Naive thymus-derived CD8-positive, alpha-beta T cell (primary cell): Measurements from ENCODE around the gene TRIM41. TPM values are rescaled to one million over a fixed set of nuclear protein-coding genes. Genes with fewer than 3 reads are reported as not detected.
A peak's percentile ranks its signal among the peaks of the same experiment; 100 is the strongest.

Experiments used
- ATAC-seq, 2 donors: fragments of 150-1000 bp; cut with Tn5 transposase in 1 of 2; sonication (Bioruptor Pico), chemical (Tn5 transposase) in 1 of 2; 1 replicate in 1 of 2; 2 replicates in 1 of 2; pipeline ENCODE4 v1.10.0; 2021; ENCODE audit warnings: mild to moderate bottlenecking in 2 of 2, moderate library complexity in 2 of 2
- POLR2A ChIA-PET: fragments of 350-600 bp; sonication (Branson Sonifier 250); formaldehyde crosslinking; loops from one replicate; lab custom pipeline; 2021; ENCODE audit warnings: antibody characterized with exemption; lab: Charles Lee
- DNase-seq, 10 donors: peaks; one replicate each; pipeline versions ENCODE4 v3.0.0 to v3.0.0-alpha.2; 2020 to 2022
- H3K27ac Mint-ChIP-seq, 10 donors: one replicate each; pipeline ENCODE4 v1.8.0; 2020 to 2022; ENCODE audit warnings: mild to moderate bottlenecking in 10 of 10, mixed read lengths in 10 of 10, moderate library complexity in 4 of 10, inconsistent platforms in 1 of 10
- H3K27me3 Mint-ChIP-seq, 5 donors: one replicate each; pipeline ENCODE4 v1.8.0; 2021 to 2022; ENCODE audit warnings: mixed read lengths in 5 of 5
- H3K36me3 Mint-ChIP-seq, 3 donors: one replicate each; pipeline ENCODE4 v1.8.0; 2020 to 2022; ENCODE audit warnings: mixed read lengths in 3 of 3, mild to moderate bottlenecking in 2 of 3, inconsistent platforms in 1 of 3
- H3K4me1 Mint-ChIP-seq, 4 donors: one replicate each; pipeline ENCODE4 v1.8.0; 2021 to 2022; ENCODE audit warnings: mixed read lengths in 4 of 4
- H3K4me3 Mint-ChIP-seq, 10 donors: one replicate each; pipeline ENCODE4 v1.8.0; 2020 to 2022; ENCODE audit warnings: mild to moderate bottlenecking in 10 of 10, mixed read lengths in 10 of 10, moderate library complexity in 6 of 10, inconsistent platforms in 1 of 10
- H3K9me3 Mint-ChIP-seq, 9 donors: one replicate each; pipeline ENCODE4 v1.8.0; 2020 to 2022; ENCODE audit warnings: mixed read lengths in 9 of 9, mild to moderate bottlenecking in 3 of 9, inconsistent platforms in 1 of 9, moderate library complexity in 1 of 9
- polyA plus RNA-seq, 3 donors: library from polyadenylated mRNA; unstranded; fragments of 300-500 nt; fragmentation: Illumina TruSeq; gene quantifications; one replicate each; pipeline ENCODE4 v1.2.3, GENCODE V29; 2021
- total RNA-seq, 8 experiments: library from RNA in 2 of 8; stranded (reverse) in 2 of 8; gene quantifications; one replicate each; pipeline ENCODE4 v1.2.3 and lab custom pipeline; 2021 to 2026

TRIM41 gene
- total and polyA plus RNA-seq, 5 experiments from 2014 or later = 1.1 to 40.7 (median 2.6) TPM

DNA sequence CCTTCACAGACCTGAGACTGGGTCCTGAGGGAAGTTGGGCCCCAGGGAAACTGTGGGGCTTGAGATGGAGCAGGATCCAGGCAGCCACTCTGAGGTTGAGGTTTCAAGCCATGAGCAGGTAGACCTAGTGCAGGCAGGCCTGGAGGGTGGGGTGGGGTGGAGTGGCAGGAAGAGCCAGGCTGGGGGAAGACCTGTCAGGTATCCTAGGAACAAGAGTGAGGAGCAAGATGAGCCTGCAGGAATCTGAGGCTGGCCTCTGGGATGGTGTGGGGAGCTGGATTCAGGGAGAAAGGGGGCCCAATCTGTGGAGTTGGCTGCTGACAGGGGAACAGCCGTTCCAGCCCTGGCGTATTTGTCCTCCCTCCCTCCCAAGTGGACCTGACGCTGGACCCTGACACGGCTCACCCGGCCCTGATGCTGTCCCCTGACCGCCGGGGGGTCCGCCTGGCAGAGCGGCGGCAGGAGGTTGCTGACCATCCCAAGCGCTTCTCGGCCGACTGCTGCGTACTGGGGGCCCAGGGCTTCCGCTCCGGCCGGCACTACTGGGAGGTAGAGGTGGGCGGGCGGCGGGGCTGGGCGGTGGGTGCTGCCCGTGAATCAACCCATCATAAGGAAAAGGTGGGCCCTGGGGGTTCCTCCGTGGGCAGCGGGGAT lies 10.8 kb downstream of the TRIM41 start:
- DNase-seq (no peak), ATAC-seq (no peak)
- H3K4me1 Mint-ChIP-seq = peaks cover 21 to 45% (median 30%) of the 10 kb centered on the region in 4 donors
- no peaks in the 10 kb centered on the region for H3K27me3 Mint-ChIP-seq
- H3K4me3 Mint-ChIP-seq = no peak overlapping the region
- POLR2A ChIA-PET = interaction anchor here (2.1 to 5.4 kb wide), 2 partner anchors 10 kb away, joined by 9 to 39 read pairs; partner anchors contain the start of genes RACK1 and TRIM41
- peaks cover 4 to 93% (median 23%) of the 10 kb centered on the region in 3 donors for H3K36me3 Mint-ChIP-seq
- H3K9me3 Mint-ChIP-seq = no peaks in the 10 kb centered on the region
- H3K27ac Mint-ChIP-seq = peak overlapping the region in 3 of 10 donors; percentile 22 to 71 (median 31)

DNA sequence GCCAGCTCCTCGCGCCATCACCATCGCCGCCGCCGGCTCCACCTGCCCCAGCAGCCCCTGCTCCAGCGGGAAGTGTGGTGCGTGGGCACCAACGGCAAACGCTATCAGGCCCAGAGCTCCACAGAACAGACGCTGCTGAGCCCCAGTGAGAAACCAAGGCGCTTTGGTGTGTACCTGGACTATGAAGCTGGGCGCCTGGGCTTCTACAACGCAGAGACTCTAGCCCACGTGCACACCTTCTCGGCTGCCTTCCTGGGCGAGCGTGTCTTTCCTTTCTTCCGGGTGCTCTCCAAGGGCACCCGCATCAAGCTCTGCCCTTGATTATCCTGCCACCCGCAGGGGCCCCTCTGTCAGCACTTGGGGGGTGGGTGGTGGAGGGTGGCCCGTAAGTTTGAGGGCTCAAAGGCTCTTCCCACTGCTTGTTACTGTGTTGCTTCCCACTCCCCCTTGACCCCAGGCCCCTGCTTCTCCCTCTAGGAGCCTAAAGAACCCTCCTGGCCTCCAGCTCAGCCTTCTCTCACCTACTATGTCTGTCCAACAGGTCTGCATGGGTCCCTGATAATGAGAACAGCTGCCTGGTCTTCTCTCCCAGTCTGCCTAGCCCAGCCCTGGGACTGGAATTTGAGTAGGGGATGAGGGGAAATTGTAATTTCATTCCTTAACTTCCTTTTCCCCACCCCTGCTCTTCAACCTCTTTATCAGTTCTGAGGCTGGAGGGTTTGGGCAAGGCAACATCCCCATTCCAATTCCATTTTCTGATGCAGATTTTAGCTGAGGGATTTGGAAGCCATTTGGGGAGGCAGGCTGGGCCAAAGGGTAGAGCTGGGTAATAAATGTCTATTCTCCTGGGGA lies 11.6 kb downstream of the TRIM41 start:
- Mint-ChIP-seq H3K4me1 (peaks cover 15 to 44% (median 29%) of the 10 kb centered on the region in 4 donors), H3K4me3 (no peak overlapping the region), H3K27ac (peak overlapping the region in 5 of 10 donors; percentile 57 to 69 (median 59)), H3K27me3 (no peaks in the 10 kb centered on the region), H3K36me3 (peaks cover 8 to 94% (median 28%) of the 10 kb centered on the region in 3 donors), H3K9me3 (no peaks in the 10 kb centered on the region)
- DNase-seq (no peak), ATAC-seq (peak in 1 of 2 donors; percentile 13)
- POLR2A ChIA-PET = interaction anchor here (0.7 to 5.4 kb wide), 4 partner anchors 9 to 26 kb away, joined by 5 to 39 read pairs (median 8); partner anchors contain the start of genes RACK1, TRIM41 and TRIM52

DNA sequence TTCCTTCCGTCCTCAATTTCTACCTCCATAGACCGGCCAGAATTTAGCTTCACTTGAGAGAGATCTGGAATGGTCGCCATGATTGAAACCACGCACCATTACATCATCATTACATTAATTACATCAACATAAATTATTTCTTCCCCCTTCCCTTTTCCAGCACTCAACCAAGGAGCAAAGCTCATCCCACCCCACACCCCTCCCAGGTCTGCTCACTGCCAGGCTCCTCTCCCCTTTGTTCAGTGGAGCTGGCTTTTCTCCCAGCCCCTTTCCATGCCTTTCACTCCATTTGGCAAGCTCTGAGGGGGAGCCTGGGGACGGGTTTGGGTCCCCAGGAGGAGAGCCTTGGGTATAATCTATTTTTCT lies 12.2 kb downstream of the TRIM41 start:
- no peak for ATAC-seq
- POLR2A ChIA-PET = interaction anchor here (0.7 to 5.4 kb wide), 4 partner anchors 8 to 26 kb away, joined by 5 to 39 read pairs (median 8); partner anchors contain the start of genes RACK1, TRIM41 and TRIM52
- H3K4me3 Mint-ChIP-seq = no peak overlapping the region
- H3K27me3 Mint-ChIP-seq = no peaks in the 10 kb centered on the region
- no peaks in the 10 kb centered on the region for H3K9me3 Mint-ChIP-seq
- H3K36me3 Mint-ChIP-seq = peaks cover 8 to 96% (median 28%) of the 10 kb centered on the region in 3 donors
- H3K4me1 Mint-ChIP-seq = peaks cover 13 to 44% (median 24%) of the 10 kb centered on the region in 4 donors
- peak overlapping the region in 7 of 10 donors; percentile 27 to 69 (median 58) for H3K27ac Mint-ChIP-seq
- no peak for DNase-seq

DNA sequence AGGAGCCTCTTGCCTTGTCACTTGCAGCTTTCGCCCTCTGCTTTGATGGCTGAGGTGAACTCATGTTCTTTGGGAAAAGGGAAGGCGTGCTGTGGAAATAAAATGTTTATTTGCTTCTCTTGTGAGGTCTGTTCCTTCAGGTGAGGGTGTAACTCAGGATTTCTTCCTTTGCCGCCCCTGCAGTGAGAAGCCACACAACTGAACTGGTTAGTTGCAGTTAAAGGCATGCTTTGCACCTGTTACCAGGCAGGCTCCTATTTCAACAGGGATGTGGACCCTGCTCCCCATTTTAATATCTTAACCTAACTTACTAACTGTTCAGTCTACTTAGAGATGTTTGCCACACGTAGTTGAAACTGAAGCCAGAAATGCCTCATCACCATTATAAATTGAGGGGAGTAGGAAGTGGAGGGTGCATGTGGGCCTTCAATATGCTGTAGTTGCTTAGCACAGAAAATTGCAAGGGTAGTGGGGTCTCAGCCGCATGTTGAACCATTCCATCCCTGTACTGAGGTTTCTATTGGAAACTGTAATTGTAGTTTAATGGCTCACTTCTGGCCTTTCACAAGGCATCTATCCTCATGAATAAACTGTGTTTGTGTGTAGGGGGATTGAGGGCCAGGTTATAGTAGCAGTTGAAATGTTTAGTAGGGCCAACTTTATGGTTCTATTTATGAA lies 12.7 kb downstream of the TRIM41 start:
- no peak overlapping the region for H3K4me3 Mint-ChIP-seq
- no peak for ATAC-seq
- no peak for DNase-seq

DNA sequence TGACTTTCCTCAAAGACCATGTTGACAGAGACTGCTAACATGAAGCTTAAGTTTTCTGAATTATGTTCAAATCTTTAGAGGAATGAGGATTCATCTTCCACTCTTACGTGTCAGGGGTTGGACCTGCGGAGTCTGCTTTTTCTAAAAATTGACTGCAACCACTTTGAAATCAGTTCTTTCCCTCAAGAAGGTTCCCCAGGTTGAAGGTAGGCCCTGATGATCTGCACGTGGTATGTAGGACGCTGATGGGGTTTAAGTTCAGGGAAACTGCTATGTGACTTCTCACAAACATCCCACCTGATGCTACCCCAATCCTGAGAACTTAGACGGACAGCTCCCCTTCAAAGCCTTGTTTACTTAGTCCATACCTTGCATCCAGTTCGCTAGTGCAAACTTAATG lies 13.4 kb downstream of the TRIM41 start:
- Mint-ChIP-seq H3K9me3 (no peaks in the 10 kb centered on the region), H3K27ac (peak overlapping the region in 2 of 10 donors; percentile 9 to 31), H3K4me3 (no peak overlapping the region), H3K4me1 (peaks cover 10 to 43% (median 28%) of the 10 kb centered on the region in 4 donors), H3K36me3 (peaks cover 8 to 97% (median 28%) of the 10 kb centered on the region in 3 donors), H3K27me3 (no peaks in the 10 kb centered on the region)
- POLR2A ChIA-PET = interaction anchor here (0.8 to 5.4 kb wide), 4 partner anchors 9 to 18 kb away, joined by 3 to 39 read pairs (median 3); partner anchors contain the start of gene TRIM41
- DNase-seq (no peak), ATAC-seq (no peak)

More for the DNA sequence above, 12.7 kb downstream of the TRIM41 start:
- Mint-ChIP-seq H3K9me3 (no peaks in the 10 kb centered on the region), H3K27me3 (no peaks in the 10 kb centered on the region), H3K27ac (peak overlapping the region in 5 of 10 donors; percentile 3 to 59 (median 57)), H3K4me1 (peaks cover 10 to 41% (median 22%) of the 10 kb centered on the region in 4 donors), H3K36me3 (peaks cover 8 to 97% (median 28%) of the 10 kb centered on the region in 3 donors)
- POLR2A ChIA-PET = interaction anchor here (0.7 to 5.4 kb wide), 6 partner anchors 8 to 25 kb away, joined by 3 to 39 read pairs (median 6); partner anchors contain the start of genes RACK1, TRIM41 and TRIM52

- peaks cover 13 to 46% (median 33%) of the 10 kb centered on the region in 4 donors for H3K4me1 Mint-ChIP-seq
- ATAC-seq = no peak
- H3K4me3 Mint-ChIP-seq = no peak overlapping the region
- H3K9me3 Mint-ChIP-seq = no peaks in the 10 kb centered on the region
- H3K36me3 Mint-ChIP-seq = peaks cover 6 to 97% (median 26%) of the 10 kb centered on the region in 3 donors
- peak overlapping the region in 3 of 10 donors; percentile 31 to 69 (median 36) for H3K27ac Mint-ChIP-seq
- POLR2A ChIA-PET = interaction anchor here (0.8 to 15.4 kb wide), 5 partner anchors 9 to 17 kb away, joined by 3 to 250 read pairs (median 3); partner anchors contain the start of gene TRIM41
- no peaks in the 10 kb centered on the region for H3K27me3 Mint-ChIP-seq
- DNase-seq = no peak
These were observed 14.0 kb downstream of the TRIM41 start for GRCh38 chr5:181236954-181237641.

DNA sequence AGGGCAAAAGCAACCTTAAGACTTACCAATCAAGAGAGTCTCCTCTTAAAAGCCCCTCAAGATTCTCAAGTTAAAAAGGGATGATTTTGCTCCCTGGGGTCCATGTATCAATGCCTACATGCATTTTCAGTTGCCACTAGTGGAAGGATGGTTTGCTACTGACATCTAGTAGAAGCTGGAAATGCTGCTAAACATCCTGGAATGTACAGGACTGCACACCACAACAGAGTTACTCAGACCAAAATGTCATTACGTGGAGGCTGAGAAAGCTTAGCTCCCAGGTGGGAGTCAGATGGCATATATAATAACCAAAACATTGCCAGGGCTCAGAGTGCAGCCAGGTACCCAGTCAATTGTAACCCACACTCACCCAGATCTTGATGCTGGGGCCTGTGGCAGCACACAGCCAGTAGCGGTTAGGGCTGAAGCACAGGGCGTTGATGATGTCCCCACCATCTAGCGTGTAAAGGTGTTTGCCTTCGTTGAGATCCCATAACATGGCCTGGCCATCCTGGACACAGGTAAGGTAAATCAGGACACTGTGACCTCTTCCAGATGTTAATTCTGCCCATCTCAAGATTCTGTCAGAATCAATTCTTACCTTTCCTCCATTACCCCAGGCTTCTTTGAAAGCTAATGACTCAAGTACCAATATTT lies 14.8 kb downstream of the TRIM41 start:
- Mint-ChIP-seq H3K27me3 (no peaks in the 10 kb centered on the region), H3K4me3 (no peak overlapping the region), H3K36me3 (peaks cover 7 to 97% (median 26%) of the 10 kb centered on the region in 3 donors), H3K4me1 (peaks cover 17 to 52% (median 39%) of the 10 kb centered on the region in 4 donors), H3K9me3 (no peaks in the 10 kb centered on the region), H3K27ac (peak overlapping the region in 7 of 10 donors; percentile 6 to 69 (median 52))
- ATAC-seq = no peak
- POLR2A ChIA-PET = interaction anchor here (15.2 to 15.4 kb wide), 2 partner anchors 14 to 21 kb away, joined by 250 to 284 read pairs; partner anchors contain the start of genes TRIM41 and TRIM52
- no peak for DNase-seq

GRCh38 chr5:181239062-181239663 lies 16.1 kb downstream of the TRIM41 start:
- H3K9me3 Mint-ChIP-seq = no peaks in the 10 kb centered on the region
- peaks cover 10 to 89% (median 29%) of the 10 kb centered on the region in 3 donors for H3K36me3 Mint-ChIP-seq
- ATAC-seq (no peak), DNase-seq (no peak)
- peaks cover 22 to 54% (median 48%) of the 10 kb centered on the region in 4 donors for H3K4me1 Mint-ChIP-seq
- H3K4me3 Mint-ChIP-seq = peak overlapping the region in 3 of 10 donors; percentile 18 to 36 (median 26)
- POLR2A ChIA-PET = interaction anchor here (1.0 to 15.4 kb wide), 5 partner anchors 10 to 49 kb away, joined by 3 to 284 read pairs (median 87); partner anchors contain the start of genes TRIM41, TRIM52 and TRIM7
- peak overlapping the region; percentile 31 to 86 (median 68) for H3K27ac Mint-ChIP-seq
- no peaks in the 10 kb centered on the region for H3K27me3 Mint-ChIP-seq

DNA sequence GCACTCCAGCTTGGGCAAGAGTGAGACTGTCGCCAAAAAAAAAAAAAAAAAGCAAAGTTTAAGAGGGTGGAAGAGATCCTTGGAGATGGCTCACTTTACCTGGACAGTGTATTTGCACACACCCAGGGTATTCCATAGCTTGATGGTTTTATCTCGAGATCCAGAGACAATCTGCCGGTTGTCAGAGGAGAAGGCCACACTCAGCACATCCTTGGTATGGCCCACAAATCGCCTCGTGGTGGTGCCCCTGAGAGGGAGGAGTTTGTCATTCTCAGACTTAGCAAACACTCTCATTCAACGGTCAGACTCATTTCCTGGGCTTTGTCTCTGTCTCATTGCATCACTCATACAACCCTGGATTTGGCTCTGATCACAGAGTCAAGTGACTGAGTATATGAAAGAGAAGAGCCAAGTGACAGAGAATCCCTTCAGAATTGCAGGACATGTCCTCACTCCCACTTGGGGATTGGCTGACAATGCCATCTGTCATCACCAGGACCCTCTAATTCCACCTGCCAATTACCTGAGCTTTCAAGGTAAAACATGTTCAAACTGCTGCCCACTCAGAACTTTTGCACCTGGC lies 18.4 kb downstream of the TRIM41 start:
- H3K4me3 Mint-ChIP-seq = peak overlapping the region; percentile 96 to 100 (median 99)
- H3K27ac Mint-ChIP-seq = peak overlapping the region; percentile 94 to 99 (median 98)
- peak in 1 of 10 donors; percentile 27 for DNase-seq
- POLR2A ChIA-PET = interaction anchor here (0.7 to 15.4 kb wide), 5 partner anchors 11 to 82 kb away, joined by 4 to 284 read pairs (median 87); partner anchors contain the start of genes TRIM41 and TRIM52
- peaks cover 29 to 70% (median 67%) of the 10 kb centered on the region in 4 donors for H3K4me1 Mint-ChIP-seq
- no peaks in the 10 kb centered on the region for H3K9me3 Mint-ChIP-seq
- ATAC-seq = no peak
- H3K36me3 Mint-ChIP-seq = peaks cover 10 to 69% (median 26%) of the 10 kb centered on the region in 3 donors
- H3K27me3 Mint-ChIP-seq = no peaks in the 10 kb centered on the region

- H3K4me1 Mint-ChIP-seq = peaks cover 30 to 72% (median 69%) of the 10 kb centered on the region in 4 donors
- peaks cover 10 to 63% (median 20%) of the 10 kb centered on the region in 3 donors for H3K36me3 Mint-ChIP-seq
- H3K9me3 Mint-ChIP-seq = no peaks in the 10 kb centered on the region
- POLR2A ChIA-PET = interaction anchor here (1.2 to 15.4 kb wide), 5 partner anchors 11 to 380 kb away, joined by 3 to 284 read pairs (median 87); partner anchors contain the start of genes TRIM41 and TRIM52
- H3K27ac Mint-ChIP-seq = peak overlapping the region; percentile 94 to 99 (median 98)
- H3K27me3 Mint-ChIP-seq = no peaks in the 10 kb centered on the region
- ATAC-seq (no peak), DNase-seq (no peak)
- peak overlapping the region; percentile 96 to 100 (median 99) for H3K4me3 Mint-ChIP-seq
These were observed 19.0 kb downstream of the TRIM41 start for GRCh38 chr5:181242031-181242451.
